Panc1 (cell line): ENCODE data around the gene SMIM7.

Source experiments
- CTCF ChIP-seq: fragments of 450-650 bp; IDR thresholded peaks from 2 replicates; pipeline ENCODE4 v1.5.1; 2017; ENCODE audit warnings: mild to moderate bottlenecking
- POLR2AphosphoS5 ChIP-seq: IDR thresholded peaks from 2 replicates; pipeline ENCODE4 v1.6.1; 2012; ENCODE audit warnings: mild to moderate bottlenecking, low read depth, low read length, moderate library complexity
- SIN3A ChIP-seq: IDR thresholded peaks from 2 replicates; pipeline ENCODE4 v1.6.1; 2012; ENCODE audit warnings: low read depth, mild to moderate bottlenecking, low read length, moderate library complexity, borderline replicate concordance; ENCODE audit not compliant: insufficient read depth
- TCF7L2 ChIP-seq: IDR thresholded peaks from 2 replicates; pipeline ENCODE4 v1.6.1; 2011; ENCODE audit warnings: mild to moderate bottlenecking, low read depth, low read length, inconsistent platforms

GRCh38 chr19:16618248-16618647 is 41.7 kb downstream of the SMIM7 start:
- no peak for TF ChIP-seq POLR2AphosphoS5
- TF ChIP-seq CTCF: no peak
- no peak for TF ChIP-seq SIN3A
- TF ChIP-seq TCF7L2: no peak
